Measurements from ENCODE around the gene GLT8D1. TPM values are rescaled to one million over a fixed set of nuclear protein-coding genes. Genes with fewer than 3 reads are reported as not detected.
A peak's percentile ranks its signal among the peaks of the same experiment; 100 is the strongest.

The GLT8D1 gene
- total and polyA plus RNA-seq, 2 of the 13 experiments (the other 11 are each of a cell fraction or from before 2014, with no cell fraction given) = 110 to 121 TPM

- TF ChIP-seq, protein P1, sequence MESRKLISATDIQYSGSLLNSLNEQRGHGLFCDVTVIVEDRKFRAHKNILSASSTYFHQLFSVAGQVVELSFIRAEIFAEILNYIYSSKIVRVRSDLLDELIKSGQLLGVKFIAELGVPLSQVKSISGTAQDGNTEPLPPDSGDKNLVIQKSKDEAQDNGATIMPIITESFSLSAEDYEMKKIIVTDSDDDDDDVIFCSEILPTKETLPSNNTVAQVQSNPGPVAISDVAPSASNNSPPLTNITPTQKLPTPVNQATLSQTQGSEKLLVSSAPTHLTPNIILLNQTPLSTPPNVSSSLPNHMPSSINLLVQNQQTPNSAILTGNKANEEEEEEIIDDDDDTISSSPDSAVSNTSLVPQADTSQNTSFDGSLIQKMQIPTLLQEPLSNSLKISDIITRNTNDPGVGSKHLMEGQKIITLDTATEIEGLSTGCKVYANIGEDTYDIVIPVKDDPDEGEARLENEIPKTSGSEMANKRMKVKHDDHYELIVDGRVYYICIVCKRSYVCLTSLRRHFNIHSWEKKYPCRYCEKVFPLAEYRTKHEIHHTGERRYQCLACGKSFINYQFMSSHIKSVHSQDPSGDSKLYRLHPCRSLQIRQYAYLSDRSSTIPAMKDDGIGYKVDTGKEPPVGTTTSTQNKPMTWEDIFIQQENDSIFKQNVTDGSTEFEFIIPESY (CRISPR knock-in tag; IDR thresholded peaks at IDR 0.05) = no peak
- TF ChIP-seq NFIB (CRISPR knock-in tag; IDR thresholded peaks at IDR 0.05; ENCODE audit: borderline replicate concordance) = no peak
- TF ChIP-seq KMT2B (CRISPR knock-in tag; IDR thresholded peaks at IDR 0.05) = peak; percentile 94
- no peak; the same call in 1 of the 2 replicates for TF ChIP-seq TBX3 (IDR thresholded peaks at IDR 0.05; ENCODE audit: borderline replicate concordance)
- TF ChIP-seq GTF2F1 (IDR thresholded peaks at IDR 0.05; ENCODE audit: low read length) = no peak
- TF ChIP-seq, protein P2, sequence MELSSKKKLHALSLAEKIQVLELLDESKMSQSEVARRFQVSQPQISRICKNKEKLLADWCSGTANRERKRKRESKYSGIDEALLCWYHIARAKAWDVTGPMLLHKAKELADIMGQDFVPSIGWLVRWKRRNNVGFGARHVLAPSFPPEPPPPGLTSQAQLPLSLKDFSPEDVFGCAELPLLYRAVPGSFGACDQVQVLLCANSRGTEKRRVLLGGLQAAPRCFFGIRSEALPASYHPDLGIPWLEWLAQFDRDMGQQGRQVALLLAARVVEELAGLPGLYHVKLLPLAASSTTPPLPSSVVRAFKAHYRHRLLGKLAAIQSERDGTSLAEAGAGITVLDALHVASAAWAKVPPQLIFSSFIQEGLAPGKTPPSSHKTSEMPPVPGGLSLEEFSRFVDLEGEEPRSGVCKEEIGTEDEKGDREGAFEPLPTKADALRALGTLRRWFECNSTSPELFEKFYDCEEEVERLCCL (CRISPR knock-in tag; IDR thresholded peaks at IDR 0.05; ENCODE audit: borderline replicate concordance) = peak; percentile 83; the same call in 1 of the 2 replicates
- TF ChIP-seq, protein P3, sequence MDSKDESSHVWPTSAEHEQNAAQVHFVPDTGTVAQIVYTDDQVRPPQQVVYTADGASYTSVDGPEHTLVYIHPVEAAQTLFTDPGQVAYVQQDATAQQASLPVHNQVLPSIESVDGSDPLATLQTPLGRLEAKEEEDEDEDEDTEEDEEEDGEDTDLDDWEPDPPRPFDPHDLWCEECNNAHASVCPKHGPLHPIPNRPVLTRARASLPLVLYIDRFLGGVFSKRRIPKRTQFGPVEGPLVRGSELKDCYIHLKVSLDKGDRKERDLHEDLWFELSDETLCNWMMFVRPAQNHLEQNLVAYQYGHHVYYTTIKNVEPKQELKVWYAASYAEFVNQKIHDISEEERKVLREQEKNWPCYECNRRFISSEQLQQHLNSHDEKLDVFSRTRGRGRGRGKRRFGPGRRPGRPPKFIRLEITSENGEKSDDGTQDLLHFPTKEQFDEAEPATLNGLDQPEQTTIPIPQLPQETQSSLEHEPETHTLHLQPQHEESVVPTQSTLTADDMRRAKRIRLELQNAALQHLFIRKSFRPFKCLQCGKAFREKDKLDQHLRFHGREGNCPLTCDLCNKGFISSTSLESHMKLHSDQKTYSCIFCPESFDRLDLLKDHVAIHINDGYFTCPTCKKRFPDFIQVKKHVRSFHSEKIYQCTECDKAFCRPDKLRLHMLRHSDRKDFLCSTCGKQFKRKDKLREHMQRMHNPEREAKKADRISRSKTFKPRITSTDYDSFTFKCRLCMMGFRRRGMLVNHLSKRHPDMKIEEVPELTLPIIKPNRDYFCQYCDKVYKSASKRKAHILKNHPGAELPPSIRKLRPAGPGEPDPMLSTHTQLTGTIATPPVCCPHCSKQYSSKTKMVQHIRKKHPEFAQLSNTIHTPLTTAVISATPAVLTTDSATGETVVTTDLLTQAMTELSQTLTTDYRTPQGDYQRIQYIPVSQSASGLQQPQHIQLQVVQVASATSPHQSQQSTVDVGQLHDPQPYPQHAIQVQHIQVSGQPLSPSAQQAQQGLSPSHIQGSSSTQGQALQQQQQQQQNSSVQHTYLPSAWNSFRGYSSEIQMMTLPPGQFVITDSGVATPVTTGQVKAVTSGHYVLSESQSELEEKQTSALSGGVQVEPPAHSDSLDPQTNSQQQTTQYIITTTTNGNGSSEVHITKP (CRISPR knock-in tag; IDR thresholded peaks at IDR 0.05; ENCODE audit: low read depth) = peak; percentile 36; the same call in 1 of the 2 replicates
- TF ChIP-seq RAD21 (CRISPR knock-in tag; IDR thresholded peaks at IDR 0.05) = peak; percentile 8; the same call in 1 of the 2 replicates
- TF ChIP-seq POGK (CRISPR knock-in tag; conservative IDR thresholded peaks at IDR 0.05) = peak; percentile 55; the same call in 1 of the 2 replicates
- TF ChIP-seq, protein P4, sequence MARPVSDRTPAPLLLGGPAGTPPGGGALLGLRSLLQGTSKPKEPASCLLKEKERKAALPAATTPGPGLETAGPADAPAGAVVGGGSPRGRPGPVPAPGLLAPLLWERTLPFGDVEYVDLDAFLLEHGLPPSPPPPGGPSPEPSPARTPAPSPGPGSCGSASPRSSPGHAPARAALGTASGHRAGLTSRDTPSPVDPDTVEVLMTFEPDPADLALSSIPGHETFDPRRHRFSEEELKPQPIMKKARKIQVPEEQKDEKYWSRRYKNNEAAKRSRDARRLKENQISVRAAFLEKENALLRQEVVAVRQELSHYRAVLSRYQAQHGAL (CRISPR knock-in tag; IDR thresholded peaks at IDR 0.05; ENCODE audit: not compliant biosample characterization) = peak; percentile 2
- no peak for TF ChIP-seq SNAPC4 (CRISPR knock-in tag; IDR thresholded peaks at IDR 0.05)
Measured at GRCh38 chr3:52705688-52706686, at the start of gene GLT8D1, which contains the start of gene SPCS1 (continued).

Data from HepG2 (cell line).